WTC11 (cell line): ENCODE data around the gene KDM6B. TPM values are rescaled to one million over a fixed set of nuclear protein-coding genes. Genes with fewer than 3 reads are reported as not detected.

Experiments
- AFF4 ChIP-seq: sonication (generic); formaldehyde crosslinking; IDR thresholded peaks from 2 replicates; pipeline ENCODE4 v1.8.1; 2023; ENCODE audit warnings: mild to moderate bottlenecking, missing genetic modification reagents, borderline replicate concordance
- ATF3 ChIP-seq: sonication (generic); formaldehyde crosslinking; conservative IDR thresholded peaks from 2 replicates; pipeline ENCODE4 v1.8.1; 2022; ENCODE audit warnings: mild to moderate bottlenecking, missing genetic modification reagents
- CDX4 ChIP-seq: fragments of 250-450 bp; sonication (Bioruptor Pico); IDR thresholded peaks from 2 replicates; pipeline ENCODE4 v1.9.0; 2021; ENCODE audit warnings: moderate library complexity, mild to moderate bottlenecking, inconsistent platforms, borderline replicate concordance
- CREB1 ChIP-seq: sonication (generic); formaldehyde crosslinking; IDR thresholded peaks from 2 replicates; pipeline ENCODE4 v1.8.0; 2023; ENCODE audit warnings: mild to moderate bottlenecking, missing genetic modification reagents
- CTCF ChIP-seq: fragments of 200-600 bp; IDR thresholded peaks from 2 replicates; pipeline ENCODE4 v1.8.0; 2022; ENCODE audit warnings: antibody characterized with exemption
- E2F1 ChIP-seq: sonication (generic); formaldehyde crosslinking; IDR thresholded peaks from 2 replicates; pipeline ENCODE4 v1.8.0; 2022; ENCODE audit warnings: mild to moderate bottlenecking, missing genetic modification reagents
- FOXJ3 ChIP-seq: sonication (generic); formaldehyde crosslinking; IDR thresholded peaks from 2 replicates; pipeline ENCODE4 v1.9.0; 2021; ENCODE audit warnings: missing genetic modification reagents, mild to moderate bottlenecking, borderline replicate concordance
- GRHL2 ChIP-seq: fragments of 250-450 bp; sonication (Bioruptor Pico); IDR thresholded peaks from 2 replicates; pipeline ENCODE4 v1.8.0; 2022; ENCODE audit warnings: mild to moderate bottlenecking, moderate library complexity; ENCODE audit not compliant: insufficient replicate concordance, severe bottlenecking
- IRF1 ChIP-seq: sonication (generic); formaldehyde crosslinking; IDR thresholded peaks from 2 replicates; pipeline ENCODE4 v1.8.0; 2023; ENCODE audit warnings: missing genetic modification reagents
- NFE2L1 ChIP-seq: sonication (generic); formaldehyde crosslinking; IDR thresholded peaks from 2 replicates; pipeline ENCODE4 v1.8.1; 2023; ENCODE audit warnings: missing genetic modification reagents
- NFYB ChIP-seq: sonication (generic); formaldehyde crosslinking; conservative IDR thresholded peaks from 2 replicates; pipeline ENCODE4 v1.8.0; 2022; ENCODE audit warnings: low read depth, missing genetic modification reagents
- NR2C2 ChIP-seq: sonication (generic); formaldehyde crosslinking; IDR thresholded peaks from 2 replicates; pipeline ENCODE4 v1.8.0; 2022; ENCODE audit warnings: mild to moderate bottlenecking, missing genetic modification reagents
- PRDM15 ChIP-seq: sonication (generic); formaldehyde crosslinking; IDR thresholded peaks from 2 replicates; pipeline ENCODE4 v1.8.0; 2022; ENCODE audit warnings: missing genetic modification reagents
- RELA ChIP-seq: sonication (generic); formaldehyde crosslinking; IDR thresholded peaks from 2 replicates; pipeline ENCODE4 v1.8.1; 2022; ENCODE audit warnings: missing genetic modification reagents, mild to moderate bottlenecking, borderline replicate concordance
- TP53 ChIP-seq: sonication (generic); formaldehyde crosslinking; IDR thresholded peaks from 2 replicates; pipeline ENCODE4 v1.8.1; 2023; ENCODE audit warnings: mild to moderate bottlenecking, missing genetic modification reagents
- ZBTB43 ChIP-seq: sonication (generic); formaldehyde crosslinking; IDR thresholded peaks from 2 replicates; pipeline ENCODE4 v1.8.1; 2023; ENCODE audit warnings: mild to moderate bottlenecking, missing genetic modification reagents
- ZNF263 ChIP-seq: sonication (generic); formaldehyde crosslinking; IDR thresholded peaks from 2 replicates; pipeline ENCODE4 v1.8.1; 2022; ENCODE audit warnings: low read depth, mild to moderate bottlenecking, moderate library complexity, missing genetic modification reagents
- ZNF281 ChIP-seq: sonication (generic); formaldehyde crosslinking; IDR thresholded peaks from 2 replicates; pipeline ENCODE4 v1.8.0; 2023; ENCODE audit warnings: mild to moderate bottlenecking, missing genetic modification reagents
- ZNF396 ChIP-seq: fragments of 250-450 bp; sonication (Bioruptor Pico); IDR thresholded peaks from 2 replicates; pipeline ENCODE4 v1.8.0; 2021; ENCODE audit warnings: mild to moderate bottlenecking, moderate library complexity, borderline replicate concordance
- ZNF423 ChIP-seq: fragments of 250-450 bp; sonication (Bioruptor Pico); IDR thresholded peaks from 2 replicates; pipeline ENCODE4 v2.1.2; 2022; ENCODE audit warnings: mild to moderate bottlenecking, moderate library complexity
- total RNA-seq: library from RNA; stranded (reverse); gene quantifications from 3 replicates; pipeline ENCODE4 v1.2.3, GENCODE V29; 2021

The KDM6B gene
- total RNA-seq, 1 experiment from 2014 or later, result 13.2 TPM

GRCh38 chr17:7836596-7837407 lies 2.8 kb downstream of the KDM6B start (continued):
- no peak for TF ChIP-seq E2F1 (CRISPR knock-in tag)
- no peak for TF ChIP-seq ZNF423
- no peak for TF ChIP-seq ATF3
- TF ChIP-seq CTCF, result no peak
- TF ChIP-seq RELA (CRISPR knock-in tag), result no peak
- TF ChIP-seq CREB1 (CRISPR knock-in tag), result no peak
- peak; percentile 98 for TF ChIP-seq ZNF281 (CRISPR knock-in tag)
- peak; percentile 100 for TF ChIP-seq PRDM15 (CRISPR knock-in tag)
- TF ChIP-seq ZBTB43 (CRISPR knock-in tag), result peak; percentile 43; the same call in 1 of the 2 replicates
- no peak for TF ChIP-seq ZNF396 (CRISPR knock-in tag)
- no peak for TF ChIP-seq AFF4
- TF ChIP-seq CDX4 (CRISPR knock-in tag), result no peak
- TF ChIP-seq TP53 (CRISPR knock-in tag), result 0 out of 2 replicates have a peak, but pooled peaks have one; percentile 61
- no peak for TF ChIP-seq ZNF263 (CRISPR knock-in tag)
- no peak for TF ChIP-seq GRHL2 (CRISPR knock-in tag)
- TF ChIP-seq FOXJ3 (CRISPR knock-in tag), result no peak
- no peak for TF ChIP-seq IRF1 (CRISPR knock-in tag)
- TF ChIP-seq NR2C2 (CRISPR knock-in tag), result peak; percentile 36; the same call in 1 of the 2 replicates
- 0 out of 2 replicates have a peak, but pooled peaks have one; percentile 28 for TF ChIP-seq NFE2L1
- TF ChIP-seq NFYB, result no peak
